Loucy (cell line): ENCODE results near the gene NXPH1.

Experiments
- H2AFZ ChIP-seq: fragments of 200-600 bp; sonication (generic); 2 replicates; pipeline ENCODE4 v1.6.0; 2016; ENCODE audit warnings: antibody characterized with exemption, mild to moderate bottlenecking, low read length, moderate library complexity
- H3F3A ChIP-seq: fragments of 200-600 bp; 2 replicates; pipeline ENCODE4 v1.6.0; 2016; ENCODE audit warnings: antibody characterized with exemption, low read depth, mild to moderate bottlenecking
- H3K27me3 ChIP-seq: fragments of 200-600 bp; sonication (generic); 2 replicates; pipeline ENCODE4 v1.6.1; 2014; ENCODE audit warnings: low read length, mild to moderate bottlenecking; ENCODE audit not compliant: insufficient read depth, poor library complexity, severe bottlenecking
- H3K36me3 ChIP-seq: fragments of 200-600 bp; sonication (generic); 2 replicates; pipeline ENCODE4 v1.6.1; 2016; ENCODE audit warnings: low read length; ENCODE audit not compliant: insufficient read depth
- H3K4me1 ChIP-seq: fragments of 200-600 bp; sonication (generic); 2 replicates; pipeline ENCODE4 v1.5.1; 2014; ENCODE audit warnings: low read length, mild to moderate bottlenecking; ENCODE audit not compliant: insufficient read depth, poor library complexity, severe bottlenecking
- H3K4me2 ChIP-seq: fragments of 200-600 bp; sonication (generic); 2 replicates; pipeline ENCODE4 v1.6.0; 2014; ENCODE audit warnings: antibody characterized with exemption, low read length, low read depth, mild to moderate bottlenecking; ENCODE audit not compliant: poor library complexity, severe bottlenecking
- H3K4me3 ChIP-seq: fragments of 200-600 bp; sonication (generic); 2 replicates; pipeline ENCODE4 v1.5.1; 2014; ENCODE audit warnings: low read length, mild to moderate bottlenecking, mixed read lengths; ENCODE audit not compliant: poor library complexity, severe bottlenecking
- H3K79me2 ChIP-seq: fragments of 200-600 bp; sonication (generic); 2 replicates; pipeline ENCODE4 v1.6.1; 2014; ENCODE audit warnings: low read length; ENCODE audit not compliant: insufficient read depth
- H3K9ac ChIP-seq: fragments of 200-600 bp; sonication (generic); 2 replicates; pipeline ENCODE4 v1.6.0; 2014; ENCODE audit warnings: mild to moderate bottlenecking, low read depth, low read length, moderate library complexity; ENCODE audit not compliant: poor library complexity, severe bottlenecking
- H3K9me2 ChIP-seq: fragments of 200-600 bp; sonication (generic); replicated peaks from 2 replicates; pipeline ENCODE4 v1.6.1; 2016; ENCODE audit warnings: low read depth, low read length, mixed read lengths
- H3K9me3 ChIP-seq: fragments of 200-600 bp; sonication (generic); 2 replicates; pipeline ENCODE4 v1.6.1; 2014; ENCODE audit warnings: mild to moderate bottlenecking, antibody characterized with exemption, low read length, low read depth; ENCODE audit not compliant: insufficient read depth
- H4K20me1 ChIP-seq: fragments of 200-600 bp; sonication (generic); 2 replicates; pipeline ENCODE4 v1.6.0; 2014; ENCODE audit warnings: antibody characterized with exemption, low read length, mild to moderate bottlenecking; ENCODE audit not compliant: insufficient read depth, poor library complexity, severe bottlenecking
- EZH2phosphoT487 ChIP-seq: fragments of 200-600 bp; IDR thresholded peaks from 2 replicates; pipeline ENCODE4 v1.6.1; 2018; ENCODE audit warnings: antibody characterized with exemption, mild to moderate bottlenecking, moderate library complexity, borderline replicate concordance
- TF ChIP-seq, protein P1 (sequence below): fragments of 200-600 bp; sonication (generic); conservative IDR thresholded peaks from 2 replicates; pipeline ENCODE4 v1.5.1; 2014; ENCODE audit warnings: mild to moderate bottlenecking, antibody characterized with exemption, low read length

The NXPH1 gene

DNA sequence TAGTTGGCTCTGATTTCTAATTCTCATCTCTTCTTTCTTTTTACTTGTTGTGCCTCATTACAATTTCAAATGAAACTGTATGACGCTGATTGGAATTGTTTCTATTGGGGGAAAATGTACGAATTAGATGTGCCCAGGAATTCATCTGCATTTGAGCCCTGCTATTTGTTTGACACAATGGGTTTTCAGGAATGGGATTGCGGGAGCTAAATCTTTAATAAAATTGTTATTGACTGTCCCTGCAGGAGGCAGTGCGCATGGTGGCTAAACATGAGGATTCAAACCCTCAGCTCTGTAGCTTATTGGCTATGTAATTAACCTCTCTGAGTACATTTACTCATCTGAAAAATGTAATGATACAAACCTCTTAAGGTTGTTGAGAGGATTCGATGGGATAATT lies 181.6 kb downstream of the NXPH1 start:
- TF ChIP-seq, protein P1, sequence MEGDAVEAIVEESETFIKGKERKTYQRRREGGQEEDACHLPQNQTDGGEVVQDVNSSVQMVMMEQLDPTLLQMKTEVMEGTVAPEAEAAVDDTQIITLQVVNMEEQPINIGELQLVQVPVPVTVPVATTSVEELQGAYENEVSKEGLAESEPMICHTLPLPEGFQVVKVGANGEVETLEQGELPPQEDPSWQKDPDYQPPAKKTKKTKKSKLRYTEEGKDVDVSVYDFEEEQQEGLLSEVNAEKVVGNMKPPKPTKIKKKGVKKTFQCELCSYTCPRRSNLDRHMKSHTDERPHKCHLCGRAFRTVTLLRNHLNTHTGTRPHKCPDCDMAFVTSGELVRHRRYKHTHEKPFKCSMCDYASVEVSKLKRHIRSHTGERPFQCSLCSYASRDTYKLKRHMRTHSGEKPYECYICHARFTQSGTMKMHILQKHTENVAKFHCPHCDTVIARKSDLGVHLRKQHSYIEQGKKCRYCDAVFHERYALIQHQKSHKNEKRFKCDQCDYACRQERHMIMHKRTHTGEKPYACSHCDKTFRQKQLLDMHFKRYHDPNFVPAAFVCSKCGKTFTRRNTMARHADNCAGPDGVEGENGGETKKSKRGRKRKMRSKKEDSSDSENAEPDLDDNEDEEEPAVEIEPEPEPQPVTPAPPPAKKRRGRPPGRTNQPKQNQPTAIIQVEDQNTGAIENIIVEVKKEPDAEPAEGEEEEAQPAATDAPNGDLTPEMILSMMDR: no peak
- no peak for TF ChIP-seq EZH2phosphoT487

DNA sequence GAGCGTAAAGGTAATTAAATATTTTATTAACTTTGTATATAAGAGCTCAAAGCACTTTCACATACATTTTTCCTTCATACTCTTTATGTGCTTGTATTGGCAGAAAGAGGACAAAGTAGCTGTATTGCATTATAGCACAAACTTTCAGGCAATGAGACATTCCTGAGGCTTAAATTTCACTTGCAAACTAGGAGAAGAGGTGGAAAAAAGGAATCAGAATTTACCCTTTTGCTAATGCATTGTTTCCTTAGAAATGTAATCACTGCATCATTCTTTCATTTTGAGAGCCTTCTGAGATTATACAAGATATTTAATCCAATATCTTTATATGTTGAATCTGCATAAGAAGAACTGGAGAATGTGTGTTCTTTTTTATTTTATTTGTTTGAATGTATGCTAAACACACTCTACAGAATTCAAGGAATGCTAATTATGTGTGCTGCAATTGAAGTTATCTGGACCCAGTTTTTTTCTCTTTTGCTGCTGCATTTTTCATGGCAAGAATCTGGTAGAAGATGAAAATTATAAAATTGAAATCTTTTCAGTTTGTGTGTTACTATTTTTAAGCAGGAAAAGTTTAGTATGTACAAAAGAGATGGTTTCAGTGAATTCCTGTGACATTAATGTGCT lies 185.1 kb downstream of the NXPH1 start:
- no peak overlapping the region for H3K4me2 ChIP-seq
- no peaks in the 10 kb centered on the region for H3K79me2 ChIP-seq
- no peaks in the 10 kb centered on the region for H3K9me3 ChIP-seq
- no peaks in the 10 kb centered on the region for H3K36me3 ChIP-seq
- no peaks in the 10 kb centered on the region for H3K4me1 ChIP-seq
- no peak overlapping the region for H3K9ac ChIP-seq
- no peaks in the 10 kb centered on the region for H4K20me1 ChIP-seq
- H3K27me3 ChIP-seq: no peaks in the 10 kb centered on the region
- TF ChIP-seq EZH2phosphoT487: no peak
- TF ChIP-seq, protein P1: no peak
- H3F3A ChIP-seq: no peaks in the 10 kb centered on the region
- no peak overlapping the region for H3K4me3 ChIP-seq
- no peaks in the 10 kb centered on the region for H3K9me2 ChIP-seq
- H2AFZ ChIP-seq: no peak overlapping the region

More for the DNA sequence above, 181.6 kb downstream of the NXPH1 start:
- H4K20me1 ChIP-seq: no peaks in the 10 kb centered on the region
- H3K9me3 ChIP-seq: no peaks in the 10 kb centered on the region
- no peak overlapping the region for H3K4me3 ChIP-seq
- no peaks in the 10 kb centered on the region for H3K36me3 ChIP-seq
- no peaks in the 10 kb centered on the region for H3K79me2 ChIP-seq
- H3F3A ChIP-seq: no peaks in the 10 kb centered on the region
- H3K4me1 ChIP-seq: no peaks in the 10 kb centered on the region
- no peaks in the 10 kb centered on the region for H3K9me2 ChIP-seq
- H3K9ac ChIP-seq: no peak overlapping the region
- no peaks in the 10 kb centered on the region for H3K27me3 ChIP-seq
- no peak overlapping the region for H2AFZ ChIP-seq
- H3K4me2 ChIP-seq: no peak overlapping the region

DNA sequence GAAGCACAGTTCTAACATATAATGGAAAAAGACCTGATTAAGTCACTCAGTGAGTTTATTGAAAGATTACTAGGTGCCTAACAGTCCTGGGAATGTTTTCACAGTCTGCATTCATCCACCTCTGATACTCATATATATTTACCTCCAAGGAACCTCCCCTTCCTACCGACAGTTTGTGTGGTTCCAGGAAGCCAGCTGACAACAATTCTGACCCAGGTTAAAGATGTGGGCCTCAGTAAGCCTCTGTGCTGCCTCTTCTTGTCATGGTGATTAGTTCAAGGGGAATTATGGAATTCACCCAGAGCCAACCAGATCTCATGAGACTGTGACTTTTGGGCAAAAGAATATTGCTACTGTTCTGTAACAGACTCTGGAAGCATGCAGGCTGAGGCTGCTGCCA lies 186.8 kb downstream of the NXPH1 start:
- TF ChIP-seq, protein P1: no peak
- TF ChIP-seq EZH2phosphoT487: no peak
- Histone ChIP-seq H3K27me3 (no peaks in the 10 kb centered on the region), H3K36me3 (no peaks in the 10 kb centered on the region), H3K4me2 (no peak overlapping the region), H3K9me2 (no peaks in the 10 kb centered on the region), H4K20me1 (no peaks in the 10 kb centered on the region), H3K4me3 (no peak overlapping the region), H2AFZ (no peak overlapping the region), H3K79me2 (no peaks in the 10 kb centered on the region), H3F3A (no peaks in the 10 kb centered on the region), H3K9me3 (no peaks in the 10 kb centered on the region), H3K9ac (no peak overlapping the region), H3K4me1 (no peaks in the 10 kb centered on the region)
